ENCODE data around the gene IQCH.

Gene IQCH

DNA sequence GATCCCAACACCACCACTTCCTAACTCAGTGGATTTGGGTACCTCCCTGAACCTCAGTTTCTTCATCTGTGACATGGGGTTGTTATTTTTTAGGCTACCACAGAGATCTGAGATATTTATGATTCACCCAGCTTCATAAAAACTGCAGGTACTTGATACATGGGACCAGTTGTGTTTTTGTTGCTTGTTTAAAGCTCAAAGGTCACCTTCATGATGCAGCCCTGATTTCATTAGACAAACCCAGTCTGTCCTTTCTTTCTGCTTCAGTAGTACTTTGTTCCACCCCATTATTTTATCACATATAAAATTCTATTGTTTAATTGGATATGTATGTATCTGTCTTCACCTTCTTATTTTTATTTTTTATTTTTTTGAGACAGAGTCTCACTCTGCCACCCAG is 208.9 kb downstream of the IQCH start:
- Histone ChIP-seq H3K4me1 (ENCODE audit: control insufficient read depth in 1 of 2, insufficient read depth in 1 of 2, low read depth in 1 of 2, low read length in 1 of 2) (no peaks in the 10 kb centered on the region), H3K4me3 (ENCODE audit: low read depth in 1 of 2, low read length in 1 of 2) (no peak overlapping the region), H3K27me3 (no peaks in the 10 kb centered on the region)

DNA sequence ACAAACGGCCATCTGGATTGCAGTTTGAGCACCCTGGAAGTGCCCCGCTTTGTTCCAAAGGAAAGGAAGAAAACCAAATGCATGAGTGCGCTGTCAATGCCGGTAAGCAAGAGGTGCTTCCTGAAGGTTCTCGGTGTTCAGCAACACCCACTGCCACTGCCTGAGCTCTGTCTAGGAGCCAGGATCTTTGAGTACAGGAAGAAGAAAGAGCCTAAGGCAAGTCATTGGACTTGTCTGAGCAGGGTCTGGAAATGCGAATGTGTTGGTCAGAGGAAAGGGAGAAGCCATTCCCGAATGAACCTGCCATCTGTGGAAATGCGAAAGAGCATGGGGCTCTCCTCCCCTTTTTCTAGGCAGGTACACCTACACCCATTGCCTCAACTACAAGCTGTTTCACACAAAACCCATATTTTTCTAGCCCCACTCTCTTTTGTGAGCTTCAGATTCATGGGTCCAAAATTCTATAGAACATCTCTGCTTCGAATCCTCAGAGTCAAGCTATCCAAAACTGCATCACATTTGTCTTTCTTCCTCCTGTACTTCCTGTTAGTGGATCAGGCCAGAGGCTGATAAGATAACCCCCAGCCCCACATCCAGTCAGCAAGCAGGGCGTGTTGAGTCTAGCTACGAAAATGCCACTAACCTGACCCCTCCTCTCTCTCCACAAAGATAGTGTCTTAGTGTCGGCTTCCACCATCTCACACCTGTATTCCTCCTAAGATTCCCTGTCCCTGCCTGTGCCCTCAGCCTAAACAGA is 210.8 kb downstream of the IQCH start:
- no peaks in the 10 kb centered on the region for H3K27me3 ChIP-seq
- no peaks in the 10 kb centered on the region for H3K9me3 ChIP-seq
- no peaks in the 10 kb centered on the region for H3K4me1 ChIP-seq (ENCODE audit: control insufficient read depth in 1 of 2, insufficient read depth in 1 of 2, low read depth in 1 of 2, low read length in 1 of 2)
- no peak for TF ChIP-seq CTCF (IDR thresholded peaks at IDR 0.05)
- no peak overlapping the region for H3K4me3 ChIP-seq (ENCODE audit: low read depth in 1 of 2, low read length in 1 of 2)
- H3K27ac ChIP-seq = no peak overlapping the region
- H3K36me3 ChIP-seq = no peaks in the 10 kb centered on the region

More for the DNA sequence above, 208.9 kb downstream of the IQCH start:
- Histone ChIP-seq H3K9me3 (no peaks in the 10 kb centered on the region), H3K27ac (no peak overlapping the region), H3K36me3 (no peaks in the 10 kb centered on the region)
- TF ChIP-seq CTCF (IDR thresholded peaks at IDR 0.05) = no peak

DNA sequence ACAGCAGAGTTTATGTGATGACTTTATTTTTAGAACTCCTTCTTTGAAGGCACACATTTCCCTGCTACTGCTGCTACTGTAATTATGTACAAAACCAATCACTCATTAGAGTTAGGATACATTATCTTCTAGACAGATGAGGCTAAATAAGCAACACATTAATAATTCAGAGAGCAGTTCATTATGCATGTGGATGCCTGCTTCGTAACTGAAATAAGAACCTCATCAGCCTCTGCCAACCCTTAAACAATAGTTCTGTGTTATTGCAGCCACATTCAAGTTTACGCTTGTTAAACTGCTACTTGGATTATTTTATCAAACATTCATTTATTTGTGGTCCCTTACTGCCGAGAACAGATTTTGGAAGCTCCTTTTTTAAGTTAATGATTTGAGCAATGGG is 213.8 kb downstream of the IQCH start:
- no peaks in the 10 kb centered on the region for H3K9me3 ChIP-seq
- no peak for TF ChIP-seq CTCF (IDR thresholded peaks at IDR 0.05)
- no peaks in the 10 kb centered on the region for H3K4me1 ChIP-seq (ENCODE audit: control insufficient read depth in 1 of 2, insufficient read depth in 1 of 2, low read depth in 1 of 2, low read length in 1 of 2)

GRCh38 chr15:67469680-67470079 is 215.1 kb downstream of the IQCH start:
- no peak for TF ChIP-seq CTCF (IDR thresholded peaks at IDR 0.05)
- Histone ChIP-seq H3K36me3 (no peaks in the 10 kb centered on the region), H3K27ac (no peak overlapping the region), H3K4me1 (ENCODE audit: control insufficient read depth in 1 of 2, insufficient read depth in 1 of 2, low read depth in 1 of 2, low read length in 1 of 2) (no peaks in the 10 kb centered on the region), H3K27me3 (no peaks in the 10 kb centered on the region), H3K4me3 (ENCODE audit: low read depth in 1 of 2, low read length in 1 of 2) (no peak overlapping the region), H3K9me3 (no peaks in the 10 kb centered on the region)

More for the DNA sequence above, 213.8 kb downstream of the IQCH start:
- H3K36me3 ChIP-seq = no peaks in the 10 kb centered on the region
- H3K27ac ChIP-seq = no peak overlapping the region
- no peaks in the 10 kb centered on the region for H3K27me3 ChIP-seq
- H3K4me3 ChIP-seq (ENCODE audit: low read depth in 1 of 2, low read length in 1 of 2) = no peak overlapping the region

GRCh38 chr15:67472957-67473356 is 218.4 kb downstream of the IQCH start:
- H3K27ac ChIP-seq = no peak overlapping the region
- TF ChIP-seq CTCF (IDR thresholded peaks at IDR 0.05) = no peak
- no peak overlapping the region for H3K4me3 ChIP-seq (ENCODE audit: low read depth in 1 of 2, low read length in 1 of 2)
- no peaks in the 10 kb centered on the region for H3K4me1 ChIP-seq (ENCODE audit: control insufficient read depth in 1 of 2, insufficient read depth in 1 of 2, low read depth in 1 of 2, low read length in 1 of 2)
- H3K9me3 ChIP-seq = no peaks in the 10 kb centered on the region
- H3K27me3 ChIP-seq = no peaks in the 10 kb centered on the region
- H3K36me3 ChIP-seq = no peaks in the 10 kb centered on the region

All from neutrophil (primary cell).